Activated naive CD4-positive, alpha-beta T cell treated with anti-CD3 and anti-CD28 coated beads, Interleukin-2, amount 10 ng/mL, durations not matched to agents 7 days and 5 days (primary cell): ENCODE results near the gene CNKSR3.

Source experiments
- CTCF ChIA-PET: fragments of 350-600 bp; sonication (Branson Sonifier 250); formaldehyde crosslinking; loops from one replicate; lab custom pipeline; 2021; ENCODE audit warnings: antibody characterized with exemption; lab: Charles Lee
- DNase-seq: peaks from one replicate; pipeline ENCODE4 v3.0.0-alpha.2; 2020
- H3K27ac Mint-ChIP-seq: one replicate; pipeline ENCODE4 v1.8.0; 2021; ENCODE audit warnings: mild to moderate bottlenecking, moderate library complexity, mixed read lengths
- H3K27me3 Mint-ChIP-seq: one replicate; pipeline ENCODE4 v1.8.0; 2021; ENCODE audit warnings: mild to moderate bottlenecking, mixed read lengths
- H3K36me3 Mint-ChIP-seq: one replicate; pipeline ENCODE4 v1.8.0; 2021; ENCODE audit warnings: mixed read lengths
- H3K4me1 Mint-ChIP-seq: one replicate; pipeline ENCODE4 v1.8.0; 2021; ENCODE audit warnings: mixed read lengths
- H3K4me3 Mint-ChIP-seq: one replicate; pipeline ENCODE4 v1.8.0; 2021; ENCODE audit warnings: mild to moderate bottlenecking, moderate library complexity, mixed read lengths
- H3K9me3 Mint-ChIP-seq: one replicate; pipeline ENCODE4 v1.8.0; 2021; ENCODE audit warnings: mixed read lengths

CNKSR3 gene

GRCh38 chr6:154450498-154450897 lies 60.0 kb downstream of the CNKSR3 start:
- Mint-ChIP-seq H3K27me3 (no peaks in the 10 kb centered on the region), H3K4me1 (no peaks in the 10 kb centered on the region), H3K9me3 (no peaks in the 10 kb centered on the region), H3K4me3 (no peak overlapping the region), H3K27ac (no peak overlapping the region), H3K36me3 (no peaks in the 10 kb centered on the region)
- DNase-seq: no peak
- CTCF ChIA-PET: interaction anchor here (0.6 kb wide), 1 partner anchor 265 kb away, joined by 3 read pairs; no protein-coding TSS in a partner anchor

GRCh38 chr6:154448448-154449096 lies 61.9 kb downstream of the CNKSR3 start:
- CTCF ChIA-PET: no interaction called here
- H3K4me3 Mint-ChIP-seq: no peak overlapping the region
- H3K27ac Mint-ChIP-seq: no peak overlapping the region
- H3K9me3 Mint-ChIP-seq: no peaks in the 10 kb centered on the region
- H3K36me3 Mint-ChIP-seq: no peaks in the 10 kb centered on the region
- no peak for DNase-seq
- no peaks in the 10 kb centered on the region for H3K27me3 Mint-ChIP-seq
- H3K4me1 Mint-ChIP-seq: no peaks in the 10 kb centered on the region

GRCh38 chr6:154447954-154448353 lies 62.5 kb downstream of the CNKSR3 start:
- Mint-ChIP-seq H3K4me3 (no peak overlapping the region), H3K4me1 (no peaks in the 10 kb centered on the region), H3K27me3 (no peaks in the 10 kb centered on the region), H3K36me3 (no peaks in the 10 kb centered on the region), H3K27ac (no peak overlapping the region), H3K9me3 (no peaks in the 10 kb centered on the region)
- CTCF ChIA-PET: no interaction called here
- no peak for DNase-seq

- DNase-seq: no peak
- H3K27ac Mint-ChIP-seq: no peak overlapping the region
- no peaks in the 10 kb centered on the region for H3K9me3 Mint-ChIP-seq
- no peaks in the 10 kb centered on the region for H3K4me1 Mint-ChIP-seq
- CTCF ChIA-PET: no interaction called here
- H3K4me3 Mint-ChIP-seq: no peak overlapping the region
- H3K36me3 Mint-ChIP-seq: no peaks in the 10 kb centered on the region
- H3K27me3 Mint-ChIP-seq: no peaks in the 10 kb centered on the region
These were observed 63.5 kb downstream of the CNKSR3 start for GRCh38 chr6:154446984-154447383.

- CTCF ChIA-PET: no interaction called here
- Mint-ChIP-seq H3K4me1 (no peaks in the 10 kb centered on the region), H3K4me3 (no peak overlapping the region), H3K9me3 (no peaks in the 10 kb centered on the region), H3K36me3 (no peaks in the 10 kb centered on the region), H3K27me3 (no peaks in the 10 kb centered on the region), H3K27ac (no peak overlapping the region)
- no peak for DNase-seq
These were observed 65.1 kb downstream of the CNKSR3 start for GRCh38 chr6:154445417-154445816.

- CTCF ChIA-PET: interaction anchor here (0.6 kb wide), 1 partner anchor 1539 kb away, joined by 3 read pairs; no protein-coding TSS in a partner anchor
- H3K4me1 Mint-ChIP-seq: no peaks in the 10 kb centered on the region
- no peak overlapping the region for H3K27ac Mint-ChIP-seq
- no peaks in the 10 kb centered on the region for H3K27me3 Mint-ChIP-seq
- H3K4me3 Mint-ChIP-seq: no peak overlapping the region
- no peaks in the 10 kb centered on the region for H3K36me3 Mint-ChIP-seq
- no peaks in the 10 kb centered on the region for H3K9me3 Mint-ChIP-seq
- DNase-seq: no peak
These were observed 68.5 kb downstream of the CNKSR3 start for GRCh38 chr6:154441995-154442310.

- no peaks in the 10 kb centered on the region for H3K27me3 Mint-ChIP-seq
- no peaks in the 10 kb centered on the region for H3K4me1 Mint-ChIP-seq
- no peak for DNase-seq
- H3K36me3 Mint-ChIP-seq: no peaks in the 10 kb centered on the region
- H3K27ac Mint-ChIP-seq: no peak overlapping the region
- H3K9me3 Mint-ChIP-seq: no peaks in the 10 kb centered on the region
- CTCF ChIA-PET: no interaction called here
- no peak overlapping the region for H3K4me3 Mint-ChIP-seq
These were observed 70.0 kb downstream of the CNKSR3 start for GRCh38 chr6:154440422-154441043.

GRCh38 chr6:154440022-154440421 lies 70.5 kb downstream of the CNKSR3 start:
- no peaks in the 10 kb centered on the region for H3K27me3 Mint-ChIP-seq
- H3K9me3 Mint-ChIP-seq: no peaks in the 10 kb centered on the region
- H3K4me1 Mint-ChIP-seq: no peaks in the 10 kb centered on the region
- H3K36me3 Mint-ChIP-seq: no peaks in the 10 kb centered on the region
- H3K4me3 Mint-ChIP-seq: no peak overlapping the region
- H3K27ac Mint-ChIP-seq: no peak overlapping the region
- DNase-seq: no peak
- CTCF ChIA-PET: no interaction called here

- Mint-ChIP-seq H3K4me3 (no peak overlapping the region), H3K9me3 (no peaks in the 10 kb centered on the region), H3K4me1 (no peaks in the 10 kb centered on the region), H3K36me3 (no peaks in the 10 kb centered on the region), H3K27me3 (no peaks in the 10 kb centered on the region), H3K27ac (no peak overlapping the region)
- DNase-seq: no peak
- CTCF ChIA-PET: no interaction called here
These were observed 71.5 kb downstream of the CNKSR3 start for GRCh38 chr6:154438882-154439415.

GRCh38 chr6:154435400-154435945 lies 75.0 kb downstream of the CNKSR3 start:
- no peaks in the 10 kb centered on the region for H3K27me3 Mint-ChIP-seq
- no peaks in the 10 kb centered on the region for H3K36me3 Mint-ChIP-seq
- no peaks in the 10 kb centered on the region for H3K4me1 Mint-ChIP-seq
- no peak overlapping the region for H3K27ac Mint-ChIP-seq
- H3K4me3 Mint-ChIP-seq: no peak overlapping the region
- no peaks in the 10 kb centered on the region for H3K9me3 Mint-ChIP-seq
- CTCF ChIA-PET: no interaction called here
- no peak for DNase-seq

- CTCF ChIA-PET: no interaction called here
- H3K4me1 Mint-ChIP-seq: no peaks in the 10 kb centered on the region
- no peaks in the 10 kb centered on the region for H3K27me3 Mint-ChIP-seq
- no peaks in the 10 kb centered on the region for H3K36me3 Mint-ChIP-seq
- no peak for DNase-seq
- H3K4me3 Mint-ChIP-seq: no peak overlapping the region
- H3K9me3 Mint-ChIP-seq: no peaks in the 10 kb centered on the region
- H3K27ac Mint-ChIP-seq: no peak overlapping the region
These were observed 75.8 kb downstream of the CNKSR3 start for GRCh38 chr6:154434662-154435061.

GRCh38 chr6:154433477-154434241 lies 76.8 kb downstream of the CNKSR3 start:
- CTCF ChIA-PET: no interaction called here
- H3K27ac Mint-ChIP-seq: no peak overlapping the region
- DNase-seq: no peak
- no peaks in the 10 kb centered on the region for H3K27me3 Mint-ChIP-seq
- no peaks in the 10 kb centered on the region for H3K36me3 Mint-ChIP-seq
- H3K9me3 Mint-ChIP-seq: no peaks in the 10 kb centered on the region
- no peaks in the 10 kb centered on the region for H3K4me1 Mint-ChIP-seq
- H3K4me3 Mint-ChIP-seq: no peak overlapping the region

- Mint-ChIP-seq H3K27ac (no peak overlapping the region), H3K4me1 (no peaks in the 10 kb centered on the region), H3K27me3 (no peaks in the 10 kb centered on the region), H3K36me3 (no peaks in the 10 kb centered on the region), H3K4me3 (no peak overlapping the region), H3K9me3 (no peaks in the 10 kb centered on the region)
- CTCF ChIA-PET: no interaction called here
- no peak for DNase-seq
These were observed 77.7 kb downstream of the CNKSR3 start for GRCh38 chr6:154432533-154433476.

- no peak overlapping the region for H3K4me3 Mint-ChIP-seq
- no peak for DNase-seq
- H3K9me3 Mint-ChIP-seq: no peaks in the 10 kb centered on the region
- H3K36me3 Mint-ChIP-seq: no peaks in the 10 kb centered on the region
- no peak overlapping the region for H3K27ac Mint-ChIP-seq
- CTCF ChIA-PET: no interaction called here
- no peaks in the 10 kb centered on the region for H3K4me1 Mint-ChIP-seq
- H3K27me3 Mint-ChIP-seq: no peaks in the 10 kb centered on the region
These were observed 80.0 kb downstream of the CNKSR3 start for GRCh38 chr6:154430481-154430919.
